IPS-NIHi11 (cell line): ENCODE results near the gene ATP8A2.

Experiments used
- DNase-seq: peaks from one replicate; pipeline ENCODE4 v3.0.0; 2012; ENCODE audit warnings: mixed read lengths, low spot score

Gene ATP8A2

GRCh38 chr13:25684491-25684890 is 312.7 kb downstream of the ATP8A2 start:
- no peak for DNase-seq

- no peak for DNase-seq
Measured at GRCh38 chr13:25686831-25687470, 315.2 kb downstream of the ATP8A2 start.

GRCh38 chr13:25687471-25688225 is 315.9 kb downstream of the ATP8A2 start:
- DNase-seq = no peak

GRCh38 chr13:25688536-25688935 is 316.8 kb downstream of the ATP8A2 start:
- no peak for DNase-seq

- DNase-seq = no peak
Measured at GRCh38 chr13:25689539-25689938, 317.8 kb downstream of the ATP8A2 start.

- DNase-seq = no peak
Measured at GRCh38 chr13:25690582-25690981, 318.8 kb downstream of the ATP8A2 start.

- DNase-seq = no peak
Measured at GRCh38 chr13:25691654-25692053, 319.9 kb downstream of the ATP8A2 start.

- peak; percentile 23 for DNase-seq
Measured at GRCh38 chr13:25692099-25692498, 320.3 kb downstream of the ATP8A2 start.

GRCh38 chr13:25699056-25699455 is 327.3 kb downstream of the ATP8A2 start:
- DNase-seq = no peak

- no peak for DNase-seq
Measured at GRCh38 chr13:25699600-25699999, 327.8 kb downstream of the ATP8A2 start.

GRCh38 chr13:25701304-25701703 is 329.5 kb downstream of the ATP8A2 start:
- DNase-seq = no peak

GRCh38 chr13:25702386-25702785 is 330.6 kb downstream of the ATP8A2 start:
- no peak for DNase-seq

- no peak for DNase-seq
Measured at GRCh38 chr13:25707726-25708125, 336.0 kb downstream of the ATP8A2 start.

- DNase-seq = no peak
Measured at GRCh38 chr13:25708268-25708667, 336.5 kb downstream of the ATP8A2 start.

GRCh38 chr13:25709088-25709487 is 337.3 kb downstream of the ATP8A2 start:
- DNase-seq = no peak

- DNase-seq = no peak
Measured at GRCh38 chr13:25715760-25716159, 344.0 kb downstream of the ATP8A2 start.

GRCh38 chr13:25717666-25718197 is 346.0 kb downstream of the ATP8A2 start:
- DNase-seq = no peak

GRCh38 chr13:25719666-25720065 is 347.9 kb downstream of the ATP8A2 start:
- DNase-seq = no peak

- no peak for DNase-seq
Measured at GRCh38 chr13:25722893-25723292, 351.1 kb downstream of the ATP8A2 start.

- DNase-seq = no peak
Measured at GRCh38 chr13:25725104-25725503, 353.3 kb downstream of the ATP8A2 start.

- DNase-seq = no peak
Measured at GRCh38 chr13:25727250-25727649, 355.5 kb downstream of the ATP8A2 start.

GRCh38 chr13:25727810-25728209 is 356.0 kb downstream of the ATP8A2 start:
- DNase-seq = no peak

GRCh38 chr13:25729201-25729600 is 357.4 kb downstream of the ATP8A2 start:
- no peak for DNase-seq
